Esophagus squamous epithelium (tissue), 5 donors: ENCODE results near the gene DCAF10. TPM values are rescaled to one million over a fixed set of nuclear protein-coding genes. Genes with fewer than 3 reads are reported as not detected.

Experiments
- DNase-seq: peaks from one replicate; lab custom pipeline; 2025; lab: John Stamatoyannopoulos, UW
- H3K27ac ChIP-seq, 4 donors: fragments of 200-600 bp; sonication (generic); one replicate each; pipeline ENCODE4 v1.5.1; 2016 to 2019; ENCODE audit warnings: mild to moderate bottlenecking in 1 of 4
- H3K27me3 ChIP-seq, 4 donors: fragments of 200-600 bp; sonication (generic); 1 replicate in 3 of 4; 2 replicates in 1 of 4; pipeline versions ENCODE4 v1.5.1 to v1.6.0; 2017 to 2021; ENCODE audit warnings: antibody characterized with exemption in 1 of 4
- H3K36me3 ChIP-seq, 3 donors: fragments of 200-600 bp; sonication (generic); one replicate each; pipeline ENCODE4 v1.5.1; 2016 to 2019
- H3K4me1 ChIP-seq, 3 donors: fragments of 200-600 bp; sonication (generic); one replicate each; pipeline ENCODE4 v1.5.1; 2017 to 2019
- H3K4me3 ChIP-seq, 4 donors: fragments of 200-600 bp; sonication (generic); 1 replicate in 3 of 4; 2 replicates in 1 of 4; pipeline ENCODE4 v1.5.1; 2016 to 2019; ENCODE audit warnings: mild to moderate bottlenecking in 2 of 4, moderate library complexity in 1 of 4
- H3K9me3 ChIP-seq, 3 donors: fragments of 200-600 bp; sonication (generic); one replicate each; pipeline ENCODE4 v1.5.1; 2016 to 2019
- POLR2A ChIP-seq, 4 donors: fragments of 450-650 bp; IDR thresholded peaks; one replicate each; pipeline ENCODE4 v1.6.1; 2017; ENCODE audit warnings: antibody characterized with exemption in 4 of 4, mild to moderate bottlenecking in 4 of 4, moderate library complexity in 3 of 4
- WGBS, 2 donors: methylation state at CpG; one replicate each; pipeline ENCODE4 v1.1.5; 2018; 5-methylcytosine and 5-hydroxymethylcytosine counted together
- intact Hi-C: fragments of 100-400 bp; cut with DNase I; formaldehyde crosslinking; loops from one replicate; pipeline ENCODE4 v1.15.0; 2022
- total RNA-seq, 4 donors: library from RNA; depleted of rRNA; stranded (reverse); fragments of >200 nt; gene quantifications; one replicate each; pipeline ENCODE4 v1.1.0, GENCODE V29; 2016
- TF ChIP-seq, protein P1 (sequence below), 6 experiments: fragments of 450-650 bp in 4 of 6; fragments of 200-600 bp in 2 of 6; sonication (generic) in 2 of 6; IDR thresholded peaks; one replicate each; pipeline ENCODE4 v1.5.1; 2016 to 2019; ENCODE audit warnings: antibody characterized with exemption in 6 of 6, mild to moderate bottlenecking in 4 of 6, moderate library complexity in 4 of 6
- donor health status: DM: yes; HTN: yes; CAD: no.

The DCAF10 gene
- total RNA-seq, 4 donors from 2014 or later, result 12.0 to 22.9 (median 17.6) TPM

DNA sequence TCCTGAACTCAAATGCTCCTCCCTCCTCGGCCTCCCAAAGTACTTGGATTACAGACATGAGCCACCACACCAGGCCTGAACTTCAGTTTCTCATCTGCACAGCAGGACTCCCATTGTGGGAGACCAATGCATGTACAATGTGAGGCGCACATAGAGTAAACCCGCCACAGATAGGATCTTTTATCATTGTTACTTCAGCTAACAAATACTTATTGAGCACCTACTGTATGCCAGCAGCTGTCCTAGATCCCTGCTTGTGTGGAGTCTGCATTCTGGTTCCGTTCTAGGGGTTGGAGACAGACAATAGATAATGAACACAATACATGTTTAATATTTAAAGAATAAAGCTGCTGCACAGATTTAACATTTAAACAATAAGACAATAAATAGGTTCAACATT is 109.7 kb downstream of the DCAF10 start:
- DNase-seq, result no peak
- TF ChIP-seq POLR2A (IDR thresholded peaks at IDR 0.05), result no peak
- TF ChIP-seq, protein P1, sequence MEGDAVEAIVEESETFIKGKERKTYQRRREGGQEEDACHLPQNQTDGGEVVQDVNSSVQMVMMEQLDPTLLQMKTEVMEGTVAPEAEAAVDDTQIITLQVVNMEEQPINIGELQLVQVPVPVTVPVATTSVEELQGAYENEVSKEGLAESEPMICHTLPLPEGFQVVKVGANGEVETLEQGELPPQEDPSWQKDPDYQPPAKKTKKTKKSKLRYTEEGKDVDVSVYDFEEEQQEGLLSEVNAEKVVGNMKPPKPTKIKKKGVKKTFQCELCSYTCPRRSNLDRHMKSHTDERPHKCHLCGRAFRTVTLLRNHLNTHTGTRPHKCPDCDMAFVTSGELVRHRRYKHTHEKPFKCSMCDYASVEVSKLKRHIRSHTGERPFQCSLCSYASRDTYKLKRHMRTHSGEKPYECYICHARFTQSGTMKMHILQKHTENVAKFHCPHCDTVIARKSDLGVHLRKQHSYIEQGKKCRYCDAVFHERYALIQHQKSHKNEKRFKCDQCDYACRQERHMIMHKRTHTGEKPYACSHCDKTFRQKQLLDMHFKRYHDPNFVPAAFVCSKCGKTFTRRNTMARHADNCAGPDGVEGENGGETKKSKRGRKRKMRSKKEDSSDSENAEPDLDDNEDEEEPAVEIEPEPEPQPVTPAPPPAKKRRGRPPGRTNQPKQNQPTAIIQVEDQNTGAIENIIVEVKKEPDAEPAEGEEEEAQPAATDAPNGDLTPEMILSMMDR (IDR thresholded peaks at IDR 0.05), result no peak
- 88 to 89% methylated on average over 4 of the region's 4 CpGs for WGBS, 2 donors
- Histone ChIP-seq H3K9me3 (no peaks in the 10 kb centered on the region), H3K4me3 (no peak overlapping the region), H3K36me3 (peaks cover 0 to 4% (median 0%) of the 10 kb centered on the region in 3 donors), H3K4me1 (peaks cover 0 to 17% (median 0%) of the 10 kb centered on the region in 3 donors), H3K27ac (no peak overlapping the region), H3K27me3 (no peaks in the 10 kb centered on the region)
- intact Hi-C loops, result no loop called here

DNA sequence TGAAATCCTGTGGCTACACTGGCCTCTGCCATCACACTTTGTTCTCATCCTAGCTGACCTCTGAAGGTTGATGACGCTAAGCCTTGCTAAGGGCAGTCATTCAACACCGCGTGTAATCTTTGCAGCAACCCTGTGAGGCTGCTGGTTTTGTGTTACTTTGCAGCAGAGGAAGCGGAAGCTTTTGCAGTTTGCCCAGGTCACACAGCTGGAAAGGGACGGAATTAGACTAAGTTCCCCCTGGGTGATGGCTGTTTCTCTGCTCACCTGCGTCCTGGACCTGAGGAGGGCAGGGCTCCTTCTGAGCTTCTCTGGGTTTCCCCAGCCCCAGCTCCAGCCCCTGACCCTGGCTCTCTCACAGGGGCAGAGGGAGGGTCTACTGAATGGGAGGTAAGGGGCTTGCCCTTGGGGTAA is 110.7 kb downstream of the DCAF10 start:
- TF ChIP-seq, protein P1 (IDR thresholded peaks at IDR 0.05), result no peak
- no peak for TF ChIP-seq POLR2A (IDR thresholded peaks at IDR 0.05)

DNA sequence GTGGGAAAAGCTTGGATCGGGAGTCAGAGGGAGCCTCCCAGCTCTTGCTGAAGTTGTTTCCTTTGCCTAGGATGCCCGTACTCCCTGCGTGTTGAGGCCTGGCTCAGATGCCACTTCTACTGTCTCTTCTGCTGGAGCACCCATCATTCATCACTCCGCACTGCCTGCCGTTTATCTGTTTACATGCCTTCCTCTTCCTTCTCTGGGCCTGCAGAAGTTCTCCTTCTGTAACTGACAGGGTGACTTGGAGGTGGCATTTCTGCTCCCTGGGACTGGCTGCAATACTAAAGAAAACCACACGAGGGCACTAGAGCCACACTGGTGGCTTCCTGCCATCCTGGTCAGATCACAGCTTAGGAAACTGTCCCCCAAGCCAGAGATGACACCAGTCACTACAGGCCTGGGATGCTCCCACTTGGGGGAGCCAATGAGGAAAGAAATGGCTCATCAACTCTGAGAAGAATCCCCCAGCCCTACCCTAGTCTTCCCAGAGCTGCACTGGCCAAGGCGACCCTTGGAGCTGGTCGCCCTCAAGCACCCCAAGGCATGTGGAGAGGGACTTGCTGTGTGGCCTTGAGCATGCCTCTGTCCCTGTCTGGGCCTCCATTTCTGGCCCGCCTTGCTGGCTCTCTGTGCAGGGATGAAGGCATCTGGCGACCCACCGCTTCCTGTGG is 113.0 kb downstream of the DCAF10 start:
- no peak for TF ChIP-seq POLR2A (IDR thresholded peaks at IDR 0.05)
- TF ChIP-seq, protein P1 (IDR thresholded peaks at IDR 0.05), result peak; percentile 95 to 99 (median 97)
- Histone ChIP-seq H3K27me3 (no peaks in the 10 kb centered on the region), H3K36me3 (peaks cover 0 to 33% (median 0%) of the 10 kb centered on the region in 3 donors), H3K4me3 (no peak overlapping the region), H3K27ac (no peak overlapping the region), H3K9me3 (no peaks in the 10 kb centered on the region), H3K4me1 (peaks cover 0 to 44% (median 9%) of the 10 kb centered on the region in 3 donors)
- intact Hi-C loops, result no loop called here
- 26 to 43% methylated on average over 8 to 10 of the region's 11 CpGs for WGBS, 2 donors
- no peak for DNase-seq

More for the DNA sequence above, 110.7 kb downstream of the DCAF10 start:
- DNase-seq, result no peak
- H3K27me3 ChIP-seq, result no peaks in the 10 kb centered on the region
- peaks cover 0 to 26% (median 2%) of the 10 kb centered on the region in 3 donors for H3K4me1 ChIP-seq
- H3K27ac ChIP-seq, result no peak overlapping the region
- no peaks in the 10 kb centered on the region for H3K9me3 ChIP-seq
- peaks cover 0 to 13% (median 0%) of the 10 kb centered on the region in 3 donors for H3K36me3 ChIP-seq
- 73 to 100% methylated on average over 1 to 6 of the region's 6 CpGs for WGBS, 2 donors
- no peak overlapping the region for H3K4me3 ChIP-seq
- intact Hi-C loops, result no loop called here

DNA sequence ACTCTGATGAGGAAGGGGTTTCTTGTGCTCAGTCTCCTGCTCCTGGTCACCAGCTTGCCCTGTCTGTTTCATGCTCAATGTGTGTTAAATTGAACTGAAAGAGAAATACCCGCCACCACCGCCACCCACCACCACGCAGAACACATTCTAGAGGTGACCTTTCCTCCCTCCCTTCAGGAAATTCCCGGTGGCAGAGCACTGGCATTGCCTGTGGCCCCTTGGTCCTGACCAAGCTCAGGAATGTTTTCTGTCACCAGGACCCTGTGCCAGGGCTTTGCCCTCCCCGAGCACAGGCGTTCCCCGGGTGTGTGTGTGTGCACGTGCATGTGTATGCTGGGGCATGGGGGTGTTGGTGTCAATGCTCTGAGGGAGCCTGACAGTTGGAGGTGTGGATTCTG is 113.6 kb downstream of the DCAF10 start:
- 36 to 62% methylated on average over 3 to 8 of the region's 8 CpGs for WGBS, 2 donors
- H3K4me3 ChIP-seq, result no peak overlapping the region
- H3K4me1 ChIP-seq, result peaks cover 0 to 48% (median 9%) of the 10 kb centered on the region in 3 donors
- no peaks in the 10 kb centered on the region for H3K27me3 ChIP-seq
- H3K27ac ChIP-seq, result no peak overlapping the region
- intact Hi-C loops, result no loop called here
- H3K9me3 ChIP-seq, result no peaks in the 10 kb centered on the region
- TF ChIP-seq POLR2A (IDR thresholded peaks at IDR 0.05), result no peak
- TF ChIP-seq, protein P1 (IDR thresholded peaks at IDR 0.05), result no peak
- no peak for DNase-seq
- H3K36me3 ChIP-seq, result peaks cover 0 to 39% (median 0%) of the 10 kb centered on the region in 3 donors

DNA sequence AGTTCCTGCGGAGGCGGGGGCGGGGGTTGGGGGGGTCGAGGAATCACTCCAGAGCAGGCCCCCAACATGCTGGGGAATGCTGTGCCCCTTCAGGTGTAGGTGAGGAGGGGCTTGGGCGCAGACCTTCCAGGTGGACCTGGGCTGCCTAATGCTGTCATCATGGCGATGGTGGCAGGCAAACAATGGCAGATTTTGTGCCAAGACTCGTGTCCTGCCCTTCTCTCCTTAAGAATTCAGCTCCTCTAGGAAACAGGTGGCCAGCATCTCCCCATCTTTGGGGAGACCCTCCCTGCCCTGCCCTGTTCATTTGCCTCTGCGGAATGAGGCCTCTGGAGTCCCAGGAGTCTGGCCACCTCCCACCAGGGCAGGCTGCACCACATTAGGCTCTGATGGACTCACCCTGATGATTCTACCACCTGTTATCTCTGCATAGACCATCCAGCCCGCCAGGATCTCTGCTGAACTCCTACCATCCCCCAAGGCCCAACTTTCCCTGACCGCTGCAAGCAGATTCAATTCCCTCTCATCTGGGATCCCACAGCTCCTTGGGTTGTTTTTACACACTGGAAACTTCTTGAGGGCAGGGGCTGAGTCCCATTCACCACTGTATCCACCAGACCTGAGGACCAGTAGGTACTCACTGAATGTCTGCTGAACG is 114.2 kb downstream of the DCAF10 start:
- Histone ChIP-seq H3K4me3 (no peak overlapping the region), H3K4me1 (peaks cover 0 to 55% (median 9%) of the 10 kb centered on the region in 3 donors), H3K27me3 (no peaks in the 10 kb centered on the region), H3K36me3 (peaks cover 0 to 45% (median 0%) of the 10 kb centered on the region in 3 donors), H3K9me3 (no peaks in the 10 kb centered on the region), H3K27ac (no peak overlapping the region)
- no peak for DNase-seq
- 72 to 85% methylated on average over 5 of the region's 11 CpGs for WGBS, 2 donors
- no peak for TF ChIP-seq POLR2A (IDR thresholded peaks at IDR 0.05)
- intact Hi-C loops, result loop anchor here (5.0 kb wide), 2 partner anchors 162 to 447 kb away; no protein-coding TSS in a partner anchor
